Fibroblast of lung (primary cell): ENCODE data around the gene MACC1. TPM values are rescaled to one million over a fixed set of nuclear protein-coding genes. Genes with fewer than 3 reads are reported as not detected.
"Not testable (repeated sequence)": the region's sequence is repeated elsewhere in the genome, so short reads cannot be mapped to it uniquely, and the experiment has no call there.

Experiments
- DNase-seq, 2 donors: peaks; one replicate each; pipeline versions ENCODE4 v3.0.0 to v3.0.0-alpha.2; 2010; ENCODE audit warnings: low read depth in 2 of 2
- H2AFZ ChIP-seq: 2 replicates; pipeline ENCODE4 v1.5.1; 2012; ENCODE audit warnings: low read length, control low read depth, inconsistent platforms
- H3K27ac ChIP-seq: 2 replicates; pipeline ENCODE4 v1.5.1; 2011; ENCODE audit warnings: low read length, control low read depth; ENCODE audit not compliant: insufficient read depth
- H3K27me3 ChIP-seq: 2 replicates; pipeline ENCODE4 v1.5.1; 2011; ENCODE audit warnings: mild to moderate bottlenecking, low read length; ENCODE audit not compliant: control insufficient read depth, insufficient read depth
- H3K36me3 ChIP-seq: 2 replicates; pipeline ENCODE4 v1.5.1; 2011; ENCODE audit warnings: low read length; ENCODE audit not compliant: control insufficient read depth, insufficient read depth
- H3K4me1 ChIP-seq: 2 replicates; pipeline ENCODE4 v1.5.1; 2011; ENCODE audit warnings: low read length; ENCODE audit not compliant: control insufficient read depth, insufficient read depth; ENCODE audit errors: extremely low read depth
- H3K4me2 ChIP-seq: 2 replicates; pipeline ENCODE4 v1.5.1; 2011; ENCODE audit warnings: low read length, control low read depth; ENCODE audit not compliant: insufficient read depth; ENCODE audit errors: extremely low read depth
- H3K4me3 ChIP-seq, 4 experiments: fragments of 200-600 bp in 1 of 4; sonication (generic) in 1 of 4; replicated peaks in 1 of 4; 2 replicates each; pipeline ENCODE4 v1.5.1; 2011 to 2016; ENCODE audit warnings: low read length in 4 of 4, low read depth in 3 of 4, mild to moderate bottlenecking in 3 of 4, control low read depth in 2 of 4, inconsistent platforms in 1 of 4, mixed read lengths in 1 of 4; ENCODE audit not compliant: insufficient read depth in 1 of 4; ENCODE audit errors: control extremely low read depth in 1 of 4
- H3K79me2 ChIP-seq: 2 replicates; pipeline ENCODE4 v1.5.1; 2012; ENCODE audit warnings: mild to moderate bottlenecking, low read length, inconsistent platforms; ENCODE audit not compliant: control insufficient read depth, insufficient read depth
- H3K9ac ChIP-seq: 2 replicates; pipeline ENCODE4 v1.5.1; 2011; ENCODE audit warnings: mild to moderate bottlenecking, low read length, control low read depth; ENCODE audit not compliant: insufficient read depth
- H3K9me3 ChIP-seq: 2 replicates; pipeline ENCODE4 v1.5.1; 2012; ENCODE audit warnings: low read depth, low read length; ENCODE audit not compliant: control insufficient read depth, insufficient read depth
- H4K20me1 ChIP-seq: 2 replicates; pipeline ENCODE4 v1.5.1; 2011; ENCODE audit warnings: low read length; ENCODE audit not compliant: control insufficient read depth, insufficient read depth; ENCODE audit errors: extremely low read depth
- CTCF ChIP-seq, 2 donors: IDR thresholded peaks in 1 of 2; conservative IDR thresholded peaks in 1 of 2; 1 replicate in 1 of 2; 2 replicates in 1 of 2; pipeline ENCODE4 v1.5.1; 2011 to 2012; ENCODE audit warnings: low read length in 2 of 2, control low read depth in 1 of 2, inconsistent platforms in 1 of 2, low read depth in 1 of 2, mild to moderate bottlenecking in 1 of 2
- EZH2 ChIP-seq: IDR thresholded peaks from 2 replicates; pipeline ENCODE4 v1.5.1; 2012; ENCODE audit warnings: low read length, control low read depth, mild to moderate bottlenecking; ENCODE audit errors: missing control alignments
- polyA plus RNA-seq, 2 donors: library from polyadenylated mRNA; depleted of rRNA in 1 of 2; stranded (reverse) in 1 of 2; unstranded in 1 of 2; fragments of >200 nt; gene quantifications; 2 replicates each; pipeline ENCODE4 v1.2.1, GENCODE V29; 2011 to 2012; ENCODE audit warnings: missing spikeins in 1 of 2
- total RNA-seq: library from RNA; depleted of rRNA; stranded (reverse); fragments of >200 nt; gene quantifications from 2 replicates; pipeline ENCODE4 v1.2.1, GENCODE V29; 2014

The MACC1 gene
- total and polyA plus RNA-seq, 2 donors (not counting 1 experiment from before 2014, with no cell fraction given), result under 0.01 to 0.33 TPM

GRCh38 chr7:20188567-20188966 lies 28.6 kb downstream of the MACC1 start:
- TF ChIP-seq EZH2 (no peak), CTCF (conservative IDR thresholded peaks at IDR 0.05 in 1 of 2, IDR thresholded peaks at IDR 0.05 in 1 of 2; ENCODE audit: low read depth in 1 of 2, low read length in 2 of 2) (no peak)
- H3K79me2 ChIP-seq, result no peaks in the 10 kb centered on the region
- H3K36me3 ChIP-seq, result no peaks in the 10 kb centered on the region
- no peak overlapping the region for H2AFZ ChIP-seq
- H3K27ac ChIP-seq, result no peak overlapping the region
- no peak overlapping the region for H3K4me3 ChIP-seq
- no peak for DNase-seq
- no peaks in the 10 kb centered on the region for H3K4me1 ChIP-seq
- H3K27me3 ChIP-seq, result no peaks in the 10 kb centered on the region
- H3K4me2 ChIP-seq, result no peak overlapping the region
- no peaks in the 10 kb centered on the region for H3K9me3 ChIP-seq
- no peaks in the 10 kb centered on the region for H4K20me1 ChIP-seq
- H3K9ac ChIP-seq, result no peak overlapping the region

GRCh38 chr7:20187850-20188249 lies 29.3 kb downstream of the MACC1 start:
- H3K4me1 ChIP-seq, H3K9me3 ChIP-seq, H3K79me2 ChIP-seq, DNase-seq, H2AFZ ChIP-seq, H3K36me3 ChIP-seq, H3K27me3 ChIP-seq, H3K4me3 ChIP-seq, H3K4me2 ChIP-seq, H4K20me1 ChIP-seq, H3K9ac ChIP-seq, H3K27ac ChIP-seq: not testable (repeated sequence)

GRCh38 chr7:20185988-20186387 lies 31.2 kb downstream of the MACC1 start:
- Histone ChIP-seq H3K4me3 (no peak overlapping the region), H3K4me2 (no peak overlapping the region), H4K20me1 (no peaks in the 10 kb centered on the region), H2AFZ (no peak overlapping the region), H3K9me3 (no peaks in the 10 kb centered on the region), H3K27me3 (no peaks in the 10 kb centered on the region), H3K36me3 (no peaks in the 10 kb centered on the region), H3K4me1 (no peaks in the 10 kb centered on the region), H3K27ac (no peak overlapping the region), H3K79me2 (no peaks in the 10 kb centered on the region), H3K9ac (no peak overlapping the region)
- DNase-seq, result no peak
- TF ChIP-seq CTCF (conservative IDR thresholded peaks at IDR 0.05 in 1 of 2, IDR thresholded peaks at IDR 0.05 in 1 of 2; ENCODE audit: low read depth in 1 of 2, low read length in 2 of 2) (no peak), EZH2 (no peak)
